B cell (primary cell): ENCODE data around the gene HTT. TPM values are rescaled to one million over a fixed set of nuclear protein-coding genes. Genes with fewer than 3 reads are reported as not detected.
A peak's percentile ranks its signal among the peaks of the same experiment; 100 is the strongest.

Experiments used
- ATAC-seq: fragments of 200-7000 bp; cut with Tn5 transposase; one replicate; pipeline ENCODE4 v1.10.0; 2021; ENCODE audit warnings: low read depth, mild to moderate bottlenecking, moderate number of reproducible peaks, moderate library complexity
- CTCF ChIA-PET: fragments of 350-600 bp; sonication (Branson Sonifier 250); formaldehyde crosslinking; loops from one replicate; lab custom pipeline; 2021; ENCODE audit warnings: antibody characterized with exemption, inconsistent platforms; lab: Charles Lee
- POLR2A ChIA-PET: fragments of 350-600 bp; sonication (Branson Sonifier 250); formaldehyde crosslinking; loops from one replicate; lab custom pipeline; 2021; ENCODE audit warnings: antibody characterized with exemption; lab: Charles Lee
- DNase-seq: peaks from one replicate; pipeline ENCODE4 v3.0.0; 2013
- H2AFZ ChIP-seq: 2 replicates; pipeline ENCODE4 v1.6.1; 2012; ENCODE audit warnings: mild to moderate bottlenecking, low read depth, low read length; ENCODE audit not compliant: insufficient read depth, poor library complexity, severe bottlenecking
- H3K27ac ChIP-seq, 2 donors: 1 replicate in 1 of 2; 2 replicates in 1 of 2; pipeline ENCODE4 v1.5.1; 2012 to 2013; ENCODE audit warnings: low read length in 2 of 2, mild to moderate bottlenecking in 2 of 2, moderate library complexity in 1 of 2
- H3K27me3 ChIP-seq, 4 experiments: fragments of 200-600 bp in 1 of 4; sonication (generic) in 1 of 4; replicated peaks in 1 of 4; 1 replicate in 2 of 4; 2 replicates in 2 of 4; pipeline versions ENCODE4 v1.6.1 to v1.7.0; 2013 to 2016; ENCODE audit warnings: low read length in 3 of 4, mild to moderate bottlenecking in 2 of 4, mixed read lengths in 1 of 4, moderate library complexity in 1 of 4; ENCODE audit not compliant: insufficient read depth in 4 of 4, control insufficient read depth in 3 of 4; ENCODE audit errors: control extremely low read depth in 1 of 4
- H3K36me3 ChIP-seq, 2 experiments: replicated peaks in 1 of 2; 1 replicate in 1 of 2; 2 replicates in 1 of 2; pipeline versions ENCODE4 v1.6.1 to v1.7.1; 2013; ENCODE audit warnings: low read length in 1 of 2; ENCODE audit not compliant: insufficient read depth in 2 of 2, control insufficient read depth in 1 of 2; ENCODE audit errors: control extremely low read depth in 1 of 2, extremely low read depth in 1 of 2
- H3K4me1 ChIP-seq, 2 donors: fragments of 200-600 bp in 1 of 2; sonication (generic) in 1 of 2; 1 replicate in 1 of 2; 2 replicates in 1 of 2; pipeline versions ENCODE4 v1.5.1 to v1.6.1; 2013 to 2017; ENCODE audit warnings: low read length in 2 of 2; ENCODE audit not compliant: control insufficient read depth in 2 of 2, insufficient read depth in 2 of 2
- H3K4me2 ChIP-seq: replicated peaks from 2 replicates; pipeline ENCODE3; 2012; ENCODE audit warnings: mild to moderate bottlenecking, low read depth, low read length; ENCODE audit not compliant: poor library complexity, severe bottlenecking
- H3K4me3 ChIP-seq, 5 experiments: fragments of 200-600 bp in 1 of 5; sonication (generic) in 1 of 5; 1 replicate in 3 of 5; 2 replicates in 2 of 5; pipeline versions ENCODE4 v1.5.1 to v1.7.0; 2011 to 2016; ENCODE audit warnings: low read length in 4 of 5, mild to moderate bottlenecking in 4 of 5, low read depth in 2 of 5, control low read depth in 1 of 5, moderate library complexity in 1 of 5; ENCODE audit not compliant: insufficient read depth in 1 of 5; ENCODE audit errors: control extremely low read depth in 1 of 5, extremely low read depth in 1 of 5
- H3K79me2 ChIP-seq: fragments of 200-600 bp; sonication (generic); one replicate; pipeline ENCODE4 v1.6.0; 2016; ENCODE audit warnings: low read length; ENCODE audit not compliant: control insufficient read depth, insufficient read depth
- H3K9ac ChIP-seq: fragments of 200-600 bp; sonication (generic); 2 replicates; pipeline ENCODE4 v1.6.1; 2017; ENCODE audit warnings: mild to moderate bottlenecking, low read length, moderate library complexity
- H3K9me3 ChIP-seq, 3 donors: one replicate each; pipeline versions ENCODE4 v1.6.1 to v1.7.1; 2013; ENCODE audit warnings: low read length in 2 of 3; ENCODE audit not compliant: control insufficient read depth in 2 of 3, insufficient read depth in 1 of 3; ENCODE audit errors: control extremely low read depth in 1 of 3
- H4K20me1 ChIP-seq: 2 replicates; pipeline ENCODE4 v1.6.0; 2012; ENCODE audit warnings: mild to moderate bottlenecking, low read length; ENCODE audit not compliant: insufficient read depth, control insufficient read depth, poor library complexity, severe bottlenecking
- H3K27ac Mint-ChIP-seq: one replicate; pipeline ENCODE4 v1.8.0; 2021; ENCODE audit warnings: mixed read lengths
- H3K27me3 Mint-ChIP-seq: one replicate; pipeline ENCODE4 v1.8.0; 2021; ENCODE audit warnings: mixed read lengths
- H3K4me1 Mint-ChIP-seq: one replicate; pipeline ENCODE4 v1.8.0; 2021; ENCODE audit warnings: mixed read lengths
- H3K4me3 Mint-ChIP-seq: one replicate; pipeline ENCODE4 v1.8.0; 2021; ENCODE audit warnings: mixed read lengths
- H3K9me3 Mint-ChIP-seq: one replicate; pipeline ENCODE4 v1.8.0; 2022; ENCODE audit warnings: mixed read lengths; ENCODE audit not compliant: insufficient read depth
- EZH2 ChIP-seq: IDR thresholded peaks from 2 replicates; pipeline ENCODE4 v1.6.1; 2012; ENCODE audit warnings: borderline replicate concordance, low read depth, mild to moderate bottlenecking, moderate library complexity, low read length; ENCODE audit not compliant: insufficient read depth, poor library complexity, severe bottlenecking
- WGBS: methylation state at CpG from one replicate; pipeline ENCODE4 v1.1.5; 2013; ENCODE audit warnings: missing lambda C conversion rate; ENCODE audit not compliant: insufficient coverage; 5-methylcytosine and 5-hydroxymethylcytosine counted together
- intact Hi-C: fragments of 100-400 bp; cut with micrococcal nuclease; formaldehyde crosslinking; loops from one replicate; pipeline ENCODE4 v1.10.0; 2022
- polyA plus RNA-seq: library from polyadenylated mRNA; depleted of rRNA; stranded (reverse); fragments of >200 nt; gene quantifications from 2 replicates; pipeline ENCODE4 v1.2.3, GENCODE V29; 2012
- total RNA-seq, 2 donors: library from RNA; stranded (reverse); fragments of 120-200 nt in 1 of 2; gene quantifications; 1 replicate in 1 of 2; 2 replicates in 1 of 2; pipeline versions ENCODE4 v1.2.3 to v1.2.4, GENCODE V29; 2013 to 2022
- TF ChIP-seq, protein P1 (sequence below): fragments of 200-600 bp; IDR thresholded peaks from one replicate; pipeline ENCODE4 v1.8.0; 2022; ENCODE audit warnings: antibody characterized with exemption, mild to moderate bottlenecking

The HTT gene
- total and polyA plus RNA-seq, 2 donors (not counting 1 experiment from before 2014, with no cell fraction given): 52.8 to 195 TPM

DNA sequence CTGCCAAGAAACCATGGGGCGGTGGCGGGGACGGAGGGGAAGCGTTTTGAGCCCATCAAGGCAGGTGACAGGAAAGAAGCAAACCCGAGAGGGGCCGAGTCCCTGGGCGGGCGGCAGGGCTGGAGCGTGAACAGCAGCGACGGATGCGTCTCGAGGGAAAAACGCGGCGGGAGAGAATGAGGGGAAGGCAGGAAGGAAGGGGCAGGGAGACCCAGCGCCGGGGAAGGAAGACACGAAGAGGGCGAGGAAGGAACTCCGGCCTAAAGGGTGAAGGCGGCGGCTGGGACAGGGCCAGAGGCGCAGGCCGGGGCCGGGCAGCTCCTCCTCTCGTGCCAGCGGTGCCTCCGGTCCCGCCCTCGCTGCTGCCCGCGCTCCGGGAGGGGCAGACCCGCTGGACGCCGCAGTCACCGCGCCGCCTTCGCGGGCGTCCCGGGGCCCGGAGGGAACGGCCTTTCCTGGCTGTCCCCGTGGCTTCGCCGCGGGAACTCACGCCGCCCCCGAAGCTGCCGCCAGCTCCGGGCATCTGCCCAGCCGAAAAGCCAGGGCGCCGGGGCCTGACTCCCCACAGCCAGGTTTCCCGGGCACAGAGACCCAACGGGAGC is 217.6 kb downstream of the HTT start:
- Histone ChIP-seq H3K36me3 (no peaks in the 10 kb centered on the region), H3K9me3 (peaks cover 0 to 7% (median 0%) of the 10 kb centered on the region in 3 donors), H4K20me1 (no peaks in the 10 kb centered on the region), H2AFZ (peak overlapping the region; percentile 85), H3K4me1 (peaks cover 7 to 17% of the 10 kb centered on the region in 2 donors), H3K9ac (peak overlapping the region; percentile 75), H3K27ac (peak overlapping the region in 1 of 2 donors; percentile 48), H3K4me3 (peak overlapping the region; percentile 8 to 80 (median 72)), H3K27me3 (peaks cover 0 to 20% (median 4%) of the 10 kb centered on the region in 4 experiments), H3K79me2 (no peaks in the 10 kb centered on the region), H3K4me2 (peak overlapping the region; percentile 100)
- under 1% methylated on average over 60 of the region's 60 CpGs for WGBS
- Mint-ChIP-seq H3K4me1 (peaks cover 13% of the 10 kb centered on the region), H3K9me3 (no peaks in the 10 kb centered on the region), H3K27me3 (peaks cover 14% of the 10 kb centered on the region), H3K27ac (peak overlapping the region; percentile 56), H3K4me3 (peak overlapping the region; percentile 89)
- ChIA-PET POLR2A (interaction anchor here (1.1 to 1.2 kb wide), 2 partner anchors 34 to 240 kb away, joined by 3 to 4 read pairs; no protein-coding TSS in a partner anchor), CTCF (no interaction called here)
- ATAC-seq (peak; percentile 11), DNase-seq (no peak)
- intact Hi-C loops: loop anchor here (2.0 to 5.0 kb wide), 2 partner anchors 241 to 1710 kb away; partner anchors contain the start of gene LRPAP1
- TF ChIP-seq, protein P1, sequence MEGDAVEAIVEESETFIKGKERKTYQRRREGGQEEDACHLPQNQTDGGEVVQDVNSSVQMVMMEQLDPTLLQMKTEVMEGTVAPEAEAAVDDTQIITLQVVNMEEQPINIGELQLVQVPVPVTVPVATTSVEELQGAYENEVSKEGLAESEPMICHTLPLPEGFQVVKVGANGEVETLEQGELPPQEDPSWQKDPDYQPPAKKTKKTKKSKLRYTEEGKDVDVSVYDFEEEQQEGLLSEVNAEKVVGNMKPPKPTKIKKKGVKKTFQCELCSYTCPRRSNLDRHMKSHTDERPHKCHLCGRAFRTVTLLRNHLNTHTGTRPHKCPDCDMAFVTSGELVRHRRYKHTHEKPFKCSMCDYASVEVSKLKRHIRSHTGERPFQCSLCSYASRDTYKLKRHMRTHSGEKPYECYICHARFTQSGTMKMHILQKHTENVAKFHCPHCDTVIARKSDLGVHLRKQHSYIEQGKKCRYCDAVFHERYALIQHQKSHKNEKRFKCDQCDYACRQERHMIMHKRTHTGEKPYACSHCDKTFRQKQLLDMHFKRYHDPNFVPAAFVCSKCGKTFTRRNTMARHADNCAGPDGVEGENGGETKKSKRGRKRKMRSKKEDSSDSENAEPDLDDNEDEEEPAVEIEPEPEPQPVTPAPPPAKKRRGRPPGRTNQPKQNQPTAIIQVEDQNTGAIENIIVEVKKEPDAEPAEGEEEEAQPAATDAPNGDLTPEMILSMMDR: no peak
- TF ChIP-seq EZH2: no peak
